ENCODE results near the gene SLC43A3.
"Not testable (repeated sequence)": the region's sequence is repeated elsewhere in the genome, so short reads cannot be mapped to it uniquely, and the experiment has no call there.

The SLC43A3 gene

GRCh38 chr11:57376095-57377090 is 50.5 kb downstream of the SLC43A3 start:
- no peak for DNase-seq

GRCh38 chr11:57375490-57375889 is 51.4 kb downstream of the SLC43A3 start:
- no peak for DNase-seq

- DNase-seq: no peak
Measured at GRCh38 chr11:57374966-57375365, 52.0 kb downstream of the SLC43A3 start.

- no peak for DNase-seq
Measured at GRCh38 chr11:57373146-57373545, 53.8 kb downstream of the SLC43A3 start.

GRCh38 chr11:57370941-57371340 is 56.0 kb downstream of the SLC43A3 start:
- DNase-seq: no peak

GRCh38 chr11:57370251-57370650 is 56.7 kb downstream of the SLC43A3 start:
- no peak for DNase-seq

- no peak for DNase-seq
Measured at GRCh38 chr11:57368845-57369232, 58.1 kb downstream of the SLC43A3 start.

- no peak for DNase-seq
Measured at GRCh38 chr11:57368106-57368844, 58.6 kb downstream of the SLC43A3 start.

GRCh38 chr11:57364851-57365660 is 61.9 kb downstream of the SLC43A3 start:
- DNase-seq: no peak

GRCh38 chr11:57363131-57364080 is 63.5 kb downstream of the SLC43A3 start:
- DNase-seq: no peak

- DNase-seq: no peak
Measured at GRCh38 chr11:57361926-57362325, 65.0 kb downstream of the SLC43A3 start.

GRCh38 chr11:57361420-57361819 is 65.5 kb downstream of the SLC43A3 start:
- not testable (repeated sequence) for DNase-seq

GRCh38 chr11:57360991-57361390 is 65.9 kb downstream of the SLC43A3 start:
- no peak for DNase-seq

GRCh38 chr11:57359896-57360690 is 66.8 kb downstream of the SLC43A3 start:
- no peak for DNase-seq

- DNase-seq: no peak
Measured at GRCh38 chr11:57359396-57359795, 67.5 kb downstream of the SLC43A3 start.

GRCh38 chr11:57358991-57359390 is 67.9 kb downstream of the SLC43A3 start:
- DNase-seq: no peak

- DNase-seq: no peak
Measured at GRCh38 chr11:57358543-57358961, 68.4 kb downstream of the SLC43A3 start.

GRCh38 chr11:57357856-57358255 is 69.1 kb downstream of the SLC43A3 start:
- DNase-seq: no peak

- no peak for DNase-seq
Measured at GRCh38 chr11:57357310-57357709, 69.6 kb downstream of the SLC43A3 start.
